Choroid plexus epithelial cell (primary cell): Measurements from ENCODE around the gene IL1A.
A peak's percentile ranks its signal among the peaks of the same experiment; 100 is the strongest.

Source experiments
- DNase-seq: peaks from one replicate; pipeline ENCODE4 v3.0.0-alpha.2; 2010; ENCODE audit warnings: low read depth
- H3K4me3 ChIP-seq: 2 replicates; pipeline ENCODE4 v1.5.1; 2011; ENCODE audit warnings: low read depth, mild to moderate bottlenecking, control low read depth, low read length, moderate library complexity
- TF ChIP-seq, protein P1 (sequence below): conservative IDR thresholded peaks from 2 replicates; pipeline ENCODE4 v1.5.1; 2011; ENCODE audit warnings: low read depth, mild to moderate bottlenecking, control low read depth, inconsistent platforms, low read length, moderate library complexity

The IL1A gene

GRCh38 chr2:112817082-112817689, 32.9 kb upstream of the IL1A start:
- TF ChIP-seq, protein P1, sequence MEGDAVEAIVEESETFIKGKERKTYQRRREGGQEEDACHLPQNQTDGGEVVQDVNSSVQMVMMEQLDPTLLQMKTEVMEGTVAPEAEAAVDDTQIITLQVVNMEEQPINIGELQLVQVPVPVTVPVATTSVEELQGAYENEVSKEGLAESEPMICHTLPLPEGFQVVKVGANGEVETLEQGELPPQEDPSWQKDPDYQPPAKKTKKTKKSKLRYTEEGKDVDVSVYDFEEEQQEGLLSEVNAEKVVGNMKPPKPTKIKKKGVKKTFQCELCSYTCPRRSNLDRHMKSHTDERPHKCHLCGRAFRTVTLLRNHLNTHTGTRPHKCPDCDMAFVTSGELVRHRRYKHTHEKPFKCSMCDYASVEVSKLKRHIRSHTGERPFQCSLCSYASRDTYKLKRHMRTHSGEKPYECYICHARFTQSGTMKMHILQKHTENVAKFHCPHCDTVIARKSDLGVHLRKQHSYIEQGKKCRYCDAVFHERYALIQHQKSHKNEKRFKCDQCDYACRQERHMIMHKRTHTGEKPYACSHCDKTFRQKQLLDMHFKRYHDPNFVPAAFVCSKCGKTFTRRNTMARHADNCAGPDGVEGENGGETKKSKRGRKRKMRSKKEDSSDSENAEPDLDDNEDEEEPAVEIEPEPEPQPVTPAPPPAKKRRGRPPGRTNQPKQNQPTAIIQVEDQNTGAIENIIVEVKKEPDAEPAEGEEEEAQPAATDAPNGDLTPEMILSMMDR: no peak
- H3K4me3 ChIP-seq: no peak overlapping the region
- no peak for DNase-seq

DNA sequence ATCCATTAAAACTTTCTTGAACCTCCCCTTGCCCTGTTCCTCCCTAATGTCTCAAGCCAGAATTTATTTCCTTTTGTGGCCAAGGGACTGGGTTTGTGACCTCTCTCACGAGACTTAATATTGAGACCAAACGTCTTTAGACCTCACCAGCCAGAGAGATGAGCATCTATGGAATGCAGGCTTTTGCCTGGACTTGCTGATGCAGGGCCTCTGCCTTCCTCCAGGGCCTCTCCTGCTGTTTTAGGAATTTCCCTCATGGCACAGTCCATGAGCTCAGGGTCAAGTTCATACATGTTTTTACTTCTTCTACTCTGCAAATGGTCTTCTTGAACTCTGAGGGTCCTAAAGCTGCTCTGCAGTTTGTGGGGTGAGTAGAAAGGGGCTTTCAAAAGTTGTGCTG, 30.0 kb upstream of the IL1A start:
- DNase-seq: peak; percentile 93
- TF ChIP-seq, protein P1: peak; percentile 44

GRCh38 chr2:112813280-112813966, 29.1 kb upstream of the IL1A start:
- no peak for DNase-seq
- H3K4me3 ChIP-seq: no peak overlapping the region
- TF ChIP-seq, protein P1: no peak

More for the DNA sequence above, 30.0 kb upstream of the IL1A start:
- H3K4me3 ChIP-seq: no peak overlapping the region

- H3K4me3 ChIP-seq: no peak overlapping the region
- TF ChIP-seq, protein P1: no peak
- DNase-seq: peak; percentile 86
Observed at GRCh38 chr2:112812318-112813267, 28.3 kb upstream of the IL1A start.

DNA sequence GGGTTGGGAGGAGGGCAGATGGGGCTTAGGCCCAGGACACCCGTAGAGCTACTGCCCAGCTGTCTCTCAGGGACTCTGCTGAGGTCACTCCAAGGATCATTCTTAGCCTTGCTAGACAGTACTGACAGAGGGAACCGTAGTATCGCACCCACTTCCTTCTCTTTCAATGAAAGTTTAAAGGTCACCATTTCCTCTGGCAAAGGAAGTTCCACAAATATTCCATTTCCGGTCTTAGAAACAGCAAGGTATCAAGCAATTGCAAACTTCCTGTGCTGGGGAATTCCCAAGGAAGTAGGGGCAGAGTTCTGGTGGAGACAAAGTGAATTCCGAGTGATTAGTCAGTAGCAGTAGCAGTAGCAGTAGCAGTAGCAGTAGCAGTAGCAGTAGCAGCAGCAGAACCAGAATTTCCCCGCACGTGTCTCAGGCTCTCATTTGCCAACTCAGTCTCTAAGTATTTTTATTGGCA, 27.6 kb upstream of the IL1A start:
- peak; percentile 90 for DNase-seq
- H3K4me3 ChIP-seq: no peak overlapping the region
- TF ChIP-seq, protein P1: no peak

GRCh38 chr2:112811276-112811831, 27.1 kb upstream of the IL1A start:
- TF ChIP-seq, protein P1: no peak
- DNase-seq: no peak
- no peak overlapping the region for H3K4me3 ChIP-seq
